HepG2 (cell line): ENCODE measurements around the gene MED23. TPM values are rescaled to one million over a fixed set of nuclear protein-coding genes. Genes with fewer than 3 reads are reported as not detected.
A peak's percentile ranks its signal among the peaks of the same experiment; 100 is the strongest.

Experiments
- ATAC-seq: fragments of 200-7000 bp; cut with Tn5 transposase; 3 replicates; pipeline ENCODE4 v1.9.1; 2020; ENCODE audit warnings: mild to moderate bottlenecking, moderate library complexity
- BruUV-seq: library from RNA; stranded (reverse); fragments of 400-500 nt; replicated peaks from 2 replicates; lab custom pipeline; 2021; lab: Mats Ljungman, UMichigan
- CTCF ChIA-PET: fragments of 300-600 bp; formaldehyde crosslinking; extraction: SDS; loops from one replicate; lab custom pipeline; 2021; ENCODE audit warnings: low total read pairs, inconsistent platforms, low intra/inter-chr PET ratio; lab: Yijun Ruan, JAX
- POLR2A ChIA-PET: fragments of 350-600 bp; sonication (Branson Sonifier 250); formaldehyde crosslinking; loops from one replicate; lab custom pipeline; 2020; ENCODE audit warnings: antibody characterized with exemption, inconsistent platforms; lab: Yijun Ruan, JAX
- DNase-seq: peaks from one replicate; pipeline ENCODE4 v3.0.0-alpha.2; 2015; ENCODE audit warnings: low spot score
- FAIRE-seq: peaks from 3 replicates; lab custom pipeline; 2011; peaks lifted over from hg19 to GRCh38; lab: Jason Lieb, UNC
- H2AFZ ChIP-seq: one replicate; pipeline ENCODE4 v1.6.1; 2011; ENCODE audit warnings: low read length, inconsistent platforms
- H3K27ac ChIP-seq: fragments of 300-600 bp; 3 replicates; pipeline ENCODE4 v1.8.0; 2011; ENCODE audit warnings: mixed run types, mild to moderate bottlenecking, mixed read lengths, low read length, inconsistent platforms; ENCODE audit not compliant: insufficient read depth; ENCODE audit errors: extremely low read length
- H3K27me3 ChIP-seq, 2 experiments: fragments of 200-600 bp in 1 of 2; 2 replicates in 1 of 2; 3 replicates in 1 of 2; pipeline versions ENCODE4 v1.6.0 to v1.8.0; 2011; ENCODE audit warnings: low read length in 2 of 2, mild to moderate bottlenecking in 2 of 2, moderate library complexity in 2 of 2, inconsistent platforms in 1 of 2; ENCODE audit not compliant: insufficient read depth in 2 of 2, control insufficient read depth in 1 of 2
- H3K36me3 ChIP-seq, 2 experiments: fragments of 200-600 bp in 1 of 2; replicated peaks in 1 of 2; 2 replicates in 1 of 2; 3 replicates in 1 of 2; pipeline versions ENCODE4 v1.5.1 to v1.8.0; 2011; ENCODE audit warnings: low read length in 2 of 2, inconsistent platforms in 1 of 2; ENCODE audit not compliant: insufficient read depth in 2 of 2, control insufficient read depth in 1 of 2
- H3K4me1 ChIP-seq: 2 replicates; pipeline ENCODE4 v1.5.1; 2012; ENCODE audit warnings: low read length, inconsistent platforms; ENCODE audit not compliant: insufficient read depth
- H3K4me2 ChIP-seq: 2 replicates; pipeline ENCODE4 v1.6.0; 2011; ENCODE audit warnings: low read depth, low read length, inconsistent platforms
- H3K4me3 ChIP-seq, 3 experiments: fragments of 200-600 bp in 1 of 3; sonication (generic), shearing (Covaris generic) in 1 of 3; replicated peaks in 1 of 3; 2 replicates each; pipeline ENCODE4 v1.5.1; 2011 to 2016; ENCODE audit warnings: low read length in 3 of 3, inconsistent platforms in 2 of 3, low read depth in 2 of 3, mild to moderate bottlenecking in 2 of 3, control low read depth in 1 of 3, mixed read lengths in 1 of 3; ENCODE audit not compliant: insufficient read depth in 1 of 3
- H3K79me2 ChIP-seq: one replicate; pipeline ENCODE4 v1.6.1; 2011; ENCODE audit warnings: low read length, inconsistent platforms; ENCODE audit not compliant: insufficient read depth
- H3K9ac ChIP-seq: 2 replicates; pipeline ENCODE4 v1.6.0; 2011; ENCODE audit warnings: mild to moderate bottlenecking, low read depth, low read length, inconsistent platforms; ENCODE audit not compliant: insufficient read depth
- H3K9me3 ChIP-seq: 2 replicates; pipeline ENCODE4 v1.5.1; 2012; ENCODE audit warnings: mild to moderate bottlenecking, low read length
- H4K20me1 ChIP-seq: 2 replicates; pipeline ENCODE4 v1.6.0; 2011; ENCODE audit warnings: inconsistent platforms, mild to moderate bottlenecking, low read length, moderate library complexity; ENCODE audit not compliant: insufficient read depth
- EEA1 ChIP-seq: sonication (generic); formaldehyde crosslinking; IDR thresholded peaks from 2 replicates; pipeline ENCODE4 v1.5.1; 2020; ENCODE audit warnings: mild to moderate bottlenecking, missing genetic modification reagents, borderline replicate concordance
- HMG20B ChIP-seq: conservative IDR thresholded peaks from 2 replicates; pipeline ENCODE4 v1.6.1; 2016; ENCODE audit warnings: missing genetic modification reagents, missing compliant biosample characterization
- HNRNPL ChIP-seq: fragments of 200-400 bp; formaldehyde crosslinking; IDR thresholded peaks from 2 replicates; pipeline ENCODE4 v1.6.1; 2017; ENCODE audit warnings: mild to moderate bottlenecking, low read depth, low read length
- MAF1 ChIP-seq: sonication (generic); formaldehyde crosslinking; IDR thresholded peaks from 2 replicates; pipeline ENCODE4 v1.5.0; 2020; ENCODE audit warnings: missing genetic modification reagents, borderline replicate concordance
- MED8 ChIP-seq: sonication (generic); formaldehyde crosslinking; IDR thresholded peaks from 2 replicates; pipeline ENCODE4 v1.8.1; 2023; ENCODE audit warnings: mild to moderate bottlenecking, missing genetic modification reagents; ENCODE audit not compliant: insufficient replicate concordance
- MYNN ChIP-seq: sonication (generic); formaldehyde crosslinking; IDR thresholded peaks from 2 replicates; pipeline ENCODE4 v1.4.0; 2020; ENCODE audit warnings: mild to moderate bottlenecking, low read depth, missing genetic modification reagents
- RXRB ChIP-seq: IDR thresholded peaks from 2 replicates; pipeline ENCODE4 v1.6.1; 2016; ENCODE audit warnings: borderline replicate concordance, missing genetic modification reagents, missing compliant biosample characterization
- TCF7 ChIP-seq: sonication (generic); IDR thresholded peaks from 2 replicates; pipeline ENCODE4 v1.6.1; 2016; ENCODE audit warnings: antibody characterized with exemption, low read depth
- U2AF1 ChIP-seq: fragments of 200-400 bp; formaldehyde crosslinking; optimal IDR thresholded peaks from 2 replicates; pipeline ENCODE3; 2017; ENCODE audit warnings: mild to moderate bottlenecking, low read depth, low read length
- ZNF329 ChIP-seq: sonication (generic); formaldehyde crosslinking; IDR thresholded peaks from 2 replicates; pipeline ENCODE4 v1.9.0; 2021; ENCODE audit warnings: low read depth, mild to moderate bottlenecking, missing genetic modification reagents
- ZNF34 ChIP-seq: sonication (generic); formaldehyde crosslinking; IDR thresholded peaks from 2 replicates; pipeline ENCODE4 v1.4.0; 2020; ENCODE audit warnings: mild to moderate bottlenecking, missing genetic modification reagents, borderline replicate concordance
- ZNF614 ChIP-seq: IDR thresholded peaks from 2 replicates; pipeline ENCODE4 v1.6.1; 2018; ENCODE audit warnings: missing biosample characterization, missing genetic modification reagents, inconsistent platforms, borderline replicate concordance
- ZNF652 ChIP-seq: IDR thresholded peaks from 2 replicates; pipeline ENCODE4 v1.6.1; 2016; ENCODE audit warnings: low read depth, borderline replicate concordance
- ZNF678 ChIP-seq: sonication (generic); formaldehyde crosslinking; IDR thresholded peaks from 2 replicates; pipeline ENCODE4 v1.4.0; 2020; ENCODE audit warnings: mild to moderate bottlenecking, missing genetic modification reagents
- in situ Hi-C: cut with HindIII; loops from 2 replicates; pipeline ENCODE4 v1.10.0; 2017; ENCODE audit warnings: low pct_unique_long_range_greater_than_20kb; ENCODE audit not compliant: extremely low pct_ligation_motif_present
- intact Hi-C: fragments of 100-400 bp; cut with micrococcal nuclease; formaldehyde crosslinking; loops from one replicate; pipeline ENCODE4 v1.10.0; 2022; ENCODE audit not compliant: unreplicated experiment
- polyA plus RNA-seq, 8 experiments: library from polyadenylated mRNA; depleted of rRNA in 3 of 8; stranded (reverse) in 7 of 8; unstranded in 1 of 8; fragments of >200 nt; fragmentation: Illumina TruSeq in 4 of 8; extraction: Trizol in 4 of 8; gene quantifications; 2 replicates each; pipeline versions ENCODE4 v1.2.1 to v1.2.3, GENCODE V29; 2011 to 2016; ENCODE audit warnings: low read depth in 4 of 8, missing spikeins in 1 of 8, mixed read lengths in 1 of 8; ENCODE audit not compliant: insufficient read depth in 1 of 8
- total RNA-seq, 5 experiments: library from RNA; depleted of rRNA; stranded (reverse); fragments of >200 nt; fragmentation: Illumina TruSeq; extraction: Trizol; gene quantifications; 2 replicates each; pipeline ENCODE4 v1.2.3, GENCODE V29; 2016; ENCODE audit warnings: low read depth in 1 of 5
- TF ChIP-seq, protein P1 (sequence below): IDR thresholded peaks from 2 replicates; pipeline ENCODE4 v1.6.1; 2016; ENCODE audit warnings: missing genetic modification reagents, missing compliant biosample characterization
- TF ChIP-seq, protein P2 (sequence below): sonication (generic); formaldehyde crosslinking; IDR thresholded peaks from 2 replicates; pipeline ENCODE4 v1.4.0; 2020; ENCODE audit warnings: missing genetic modification reagents, borderline replicate concordance
- TF ChIP-seq, protein P3 (sequence below): IDR thresholded peaks from 2 replicates; pipeline ENCODE4 v1.6.1; 2016; ENCODE audit warnings: control low read depth

MED23 gene
- total and polyA plus RNA-seq, 2 of the 13 experiments (the other 11 are each of a cell fraction or from before 2014, with no cell fraction given), result 34.9 to 50.5 TPM

DNA sequence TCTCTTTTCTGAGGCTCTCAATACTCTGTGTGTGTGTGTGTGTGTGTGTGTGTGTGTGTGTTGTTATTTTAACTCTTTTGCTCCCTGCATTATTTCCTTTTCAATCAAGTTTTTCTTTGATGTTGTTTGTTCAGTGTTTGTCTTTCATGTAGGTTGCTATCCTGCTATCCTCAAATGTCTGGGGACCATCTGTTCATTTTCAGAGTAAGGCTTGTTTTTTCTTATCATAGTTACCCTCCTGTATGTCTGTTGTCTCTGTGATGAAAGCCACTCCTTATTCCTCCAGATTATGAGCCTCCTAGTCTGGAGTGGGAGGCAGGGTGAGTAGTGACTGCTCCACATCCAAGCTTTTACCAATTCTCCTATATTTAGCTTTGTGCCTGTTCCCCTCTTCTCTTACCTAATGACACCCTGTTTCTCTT, 18.2 kb upstream of the MED23 start:
- H3K27ac ChIP-seq, result no peak overlapping the region
- no peak overlapping the region for H2AFZ ChIP-seq
- no peaks in the 10 kb centered on the region for H3K79me2 ChIP-seq
- POLR2A ChIA-PET, result interaction anchor here (1.4 kb wide), 1 partner anchor 15 kb away, joined by 3 read pairs; no protein-coding TSS in a partner anchor
- in situ Hi-C loops, result no loop called here
- peaks cover 19% of the 10 kb centered on the region; the same call in 1 of the 2 replicates for H3K4me1 ChIP-seq
- peaks cover 22 to 81% of the 10 kb centered on the region in 2 experiments for H3K36me3 ChIP-seq
- intact Hi-C loops, result no loop called here
- FAIRE-seq, result no peak
- no peak overlapping the region for H3K9ac ChIP-seq
- CTCF ChIA-PET, result no interaction called here
- no peaks in the 10 kb centered on the region for H3K27me3 ChIP-seq
- H3K4me2 ChIP-seq, result no peak overlapping the region
- DNase-seq, result no peak
- no TSS peak for BruUV-seq
- no peaks in the 10 kb centered on the region for H4K20me1 ChIP-seq
- TF ChIP-seq HNRNPL (no peak), MAF1 (CRISPR knock-in tag) (no peak), RXRB (CRISPR knock-in tag) (no peak), U2AF1 (no peak), ZNF652 (CRISPR knock-in tag) (peak; percentile 68; the same call in 1 of the 2 replicates), HMG20B (no peak), ZNF678 (CRISPR knock-in tag) (no peak), MED8 (CRISPR knock-in tag) (no peak), ZNF34 (CRISPR knock-in tag) (no peak), ZNF614 (CRISPR knock-in tag) (no peak), MYNN (no peak), EEA1 (CRISPR knock-in tag) (no peak), ZNF329 (CRISPR knock-in tag) (no peak), TCF7 (peak; percentile 41)
- TF ChIP-seq, protein P1, sequence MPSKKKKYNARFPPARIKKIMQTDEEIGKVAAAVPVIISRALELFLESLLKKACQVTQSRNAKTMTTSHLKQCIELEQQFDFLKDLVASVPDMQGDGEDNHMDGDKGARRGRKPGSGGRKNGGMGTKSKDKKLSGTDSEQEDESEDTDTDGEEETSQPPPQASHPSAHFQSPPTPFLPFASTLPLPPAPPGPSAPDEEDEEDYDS (CRISPR knock-in tag), result no peak
- TF ChIP-seq, protein P2, sequence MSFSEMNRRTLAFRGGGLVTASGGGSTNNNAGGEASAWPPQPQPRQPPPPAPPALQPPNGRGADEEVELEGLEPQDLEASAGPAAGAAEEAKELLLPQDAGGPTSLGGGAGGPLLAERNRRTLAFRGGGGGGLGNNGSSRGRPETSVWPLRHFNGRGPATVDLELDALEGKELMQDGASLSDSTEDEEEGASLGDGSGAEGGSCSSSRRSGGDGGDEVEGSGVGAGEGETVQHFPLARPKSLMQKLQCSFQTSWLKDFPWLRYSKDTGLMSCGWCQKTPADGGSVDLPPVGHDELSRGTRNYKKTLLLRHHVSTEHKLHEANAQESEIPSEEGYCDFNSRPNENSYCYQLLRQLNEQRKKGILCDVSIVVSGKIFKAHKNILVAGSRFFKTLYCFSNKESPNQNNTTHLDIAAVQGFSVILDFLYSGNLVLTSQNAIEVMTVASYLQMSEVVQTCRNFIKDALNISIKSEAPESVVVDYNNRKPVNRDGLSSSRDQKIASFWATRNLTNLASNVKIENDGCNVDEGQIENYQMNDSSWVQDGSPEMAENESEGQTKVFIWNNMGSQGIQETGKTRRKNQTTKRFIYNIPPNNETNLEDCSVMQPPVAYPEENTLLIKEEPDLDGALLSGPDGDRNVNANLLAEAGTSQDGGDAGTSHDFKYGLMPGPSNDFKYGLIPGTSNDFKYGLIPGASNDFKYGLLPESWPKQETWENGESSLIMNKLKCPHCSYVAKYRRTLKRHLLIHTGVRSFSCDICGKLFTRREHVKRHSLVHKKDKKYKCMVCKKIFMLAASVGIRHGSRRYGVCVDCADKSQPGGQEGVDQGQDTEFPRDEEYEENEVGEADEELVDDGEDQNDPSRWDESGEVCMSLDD, result no peak
- TF ChIP-seq, protein P3, sequence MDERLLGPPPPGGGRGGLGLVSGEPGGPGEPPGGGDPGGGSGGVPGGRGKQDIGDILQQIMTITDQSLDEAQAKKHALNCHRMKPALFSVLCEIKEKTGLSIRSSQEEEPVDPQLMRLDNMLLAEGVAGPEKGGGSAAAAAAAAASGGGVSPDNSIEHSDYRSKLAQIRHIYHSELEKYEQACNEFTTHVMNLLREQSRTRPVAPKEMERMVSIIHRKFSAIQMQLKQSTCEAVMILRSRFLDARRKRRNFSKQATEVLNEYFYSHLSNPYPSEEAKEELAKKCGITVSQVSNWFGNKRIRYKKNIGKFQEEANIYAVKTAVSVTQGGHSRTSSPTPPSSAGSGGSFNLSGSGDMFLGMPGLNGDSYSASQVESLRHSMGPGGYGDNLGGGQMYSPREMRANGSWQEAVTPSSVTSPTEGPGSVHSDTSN (CRISPR knock-in tag), result no peak
- no peaks in the 10 kb centered on the region for H3K9me3 ChIP-seq
- no peak for ATAC-seq
- H3K4me3 ChIP-seq, result no peak overlapping the region
